ENCODE data around the gene ANXA2R. TPM values are rescaled to one million over a fixed set of nuclear protein-coding genes. Genes with fewer than 3 reads are reported as not detected.
"Not testable (repeated sequence)": the region's sequence is repeated elsewhere in the genome, so short reads cannot be mapped to it uniquely, and the experiment has no call there.

The ANXA2R gene
- polyA plus RNA-seq, 1 donor from 2014 or later: not detected

DNA sequence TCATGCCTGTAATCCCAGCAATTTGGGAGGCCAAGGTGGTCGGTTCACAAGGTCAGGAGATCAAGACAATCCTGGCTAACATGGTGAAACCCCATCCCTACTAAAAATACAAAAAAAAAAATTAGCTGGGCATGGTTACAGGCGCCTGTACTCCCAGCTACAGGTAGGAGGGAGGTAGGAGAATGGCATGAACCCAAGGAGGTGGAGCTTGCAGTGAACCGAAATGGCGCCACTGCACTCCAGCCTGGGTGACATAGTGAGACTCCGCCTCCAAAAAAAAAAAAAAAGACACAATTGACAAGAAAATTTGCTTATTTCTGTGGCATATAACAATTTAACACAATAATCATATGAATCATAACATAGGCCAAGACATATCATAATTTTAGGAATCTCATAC, 45.3 kb upstream of the ANXA2R start:
- Histone ChIP-seq H3K79me2 (replicated peaks; ENCODE audit: insufficient read depth, low read length) (no peaks in the 10 kb centered on the region), H3K4me3 (ENCODE audit: low read length) (no peak overlapping the region), H3F3A (ENCODE audit: insufficient read depth, low read length, poor library complexity, severe bottlenecking) (no peaks in the 10 kb centered on the region), H3K4me2 (ENCODE audit: low read length) (no peak overlapping the region), H3K9me3 (ENCODE audit: low read length) (no peaks in the 10 kb centered on the region), H4K20me1 (ENCODE audit: insufficient read depth) (no peaks in the 10 kb centered on the region), H3K9ac (ENCODE audit: low read length) (no peak overlapping the region), H3K9me2 (ENCODE audit: insufficient read depth, low read length) (no peaks in the 10 kb centered on the region), H2AFZ (ENCODE audit: low read depth, low read length) (no peak overlapping the region), H3K36me3 (ENCODE audit: insufficient read depth, low read length) (no peaks in the 10 kb centered on the region), H3K27me3 (ENCODE audit: insufficient read depth, low read depth, low read length) (no peaks in the 10 kb centered on the region), H3K27ac (ENCODE audit: low read length) (no peak overlapping the region)
- no peak for TF ChIP-seq RAD21 (conservative IDR thresholded peaks at IDR 0.05)
- no peak for TF ChIP-seq TAF1 (IDR thresholded peaks at IDR 0.05; ENCODE audit: low read depth)
- no peak for TF ChIP-seq SMC3 (conservative IDR thresholded peaks at IDR 0.05; ENCODE audit: poor library complexity)
- TF ChIP-seq, protein P1, sequence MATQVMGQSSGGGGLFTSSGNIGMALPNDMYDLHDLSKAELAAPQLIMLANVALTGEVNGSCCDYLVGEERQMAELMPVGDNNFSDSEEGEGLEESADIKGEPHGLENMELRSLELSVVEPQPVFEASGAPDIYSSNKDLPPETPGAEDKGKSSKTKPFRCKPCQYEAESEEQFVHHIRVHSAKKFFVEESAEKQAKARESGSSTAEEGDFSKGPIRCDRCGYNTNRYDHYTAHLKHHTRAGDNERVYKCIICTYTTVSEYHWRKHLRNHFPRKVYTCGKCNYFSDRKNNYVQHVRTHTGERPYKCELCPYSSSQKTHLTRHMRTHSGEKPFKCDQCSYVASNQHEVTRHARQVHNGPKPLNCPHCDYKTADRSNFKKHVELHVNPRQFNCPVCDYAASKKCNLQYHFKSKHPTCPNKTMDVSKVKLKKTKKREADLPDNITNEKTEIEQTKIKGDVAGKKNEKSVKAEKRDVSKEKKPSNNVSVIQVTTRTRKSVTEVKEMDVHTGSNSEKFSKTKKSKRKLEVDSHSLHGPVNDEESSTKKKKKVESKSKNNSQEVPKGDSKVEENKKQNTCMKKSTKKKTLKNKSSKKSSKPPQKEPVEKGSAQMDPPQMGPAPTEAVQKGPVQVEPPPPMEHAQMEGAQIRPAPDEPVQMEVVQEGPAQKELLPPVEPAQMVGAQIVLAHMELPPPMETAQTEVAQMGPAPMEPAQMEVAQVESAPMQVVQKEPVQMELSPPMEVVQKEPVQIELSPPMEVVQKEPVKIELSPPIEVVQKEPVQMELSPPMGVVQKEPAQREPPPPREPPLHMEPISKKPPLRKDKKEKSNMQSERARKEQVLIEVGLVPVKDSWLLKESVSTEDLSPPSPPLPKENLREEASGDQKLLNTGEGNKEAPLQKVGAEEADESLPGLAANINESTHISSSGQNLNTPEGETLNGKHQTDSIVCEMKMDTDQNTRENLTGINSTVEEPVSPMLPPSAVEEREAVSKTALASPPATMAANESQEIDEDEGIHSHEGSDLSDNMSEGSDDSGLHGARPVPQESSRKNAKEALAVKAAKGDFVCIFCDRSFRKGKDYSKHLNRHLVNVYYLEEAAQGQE (IDR thresholded peaks at IDR 0.05; ENCODE audit: borderline replicate concordance): no peak
- TF ChIP-seq, protein P2, sequence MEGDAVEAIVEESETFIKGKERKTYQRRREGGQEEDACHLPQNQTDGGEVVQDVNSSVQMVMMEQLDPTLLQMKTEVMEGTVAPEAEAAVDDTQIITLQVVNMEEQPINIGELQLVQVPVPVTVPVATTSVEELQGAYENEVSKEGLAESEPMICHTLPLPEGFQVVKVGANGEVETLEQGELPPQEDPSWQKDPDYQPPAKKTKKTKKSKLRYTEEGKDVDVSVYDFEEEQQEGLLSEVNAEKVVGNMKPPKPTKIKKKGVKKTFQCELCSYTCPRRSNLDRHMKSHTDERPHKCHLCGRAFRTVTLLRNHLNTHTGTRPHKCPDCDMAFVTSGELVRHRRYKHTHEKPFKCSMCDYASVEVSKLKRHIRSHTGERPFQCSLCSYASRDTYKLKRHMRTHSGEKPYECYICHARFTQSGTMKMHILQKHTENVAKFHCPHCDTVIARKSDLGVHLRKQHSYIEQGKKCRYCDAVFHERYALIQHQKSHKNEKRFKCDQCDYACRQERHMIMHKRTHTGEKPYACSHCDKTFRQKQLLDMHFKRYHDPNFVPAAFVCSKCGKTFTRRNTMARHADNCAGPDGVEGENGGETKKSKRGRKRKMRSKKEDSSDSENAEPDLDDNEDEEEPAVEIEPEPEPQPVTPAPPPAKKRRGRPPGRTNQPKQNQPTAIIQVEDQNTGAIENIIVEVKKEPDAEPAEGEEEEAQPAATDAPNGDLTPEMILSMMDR (IDR thresholded peaks at IDR 0.05; ENCODE audit: poor library complexity, severe bottlenecking): no peak
- no peak for TF ChIP-seq EZH2 (IDR thresholded peaks at IDR 0.05; ENCODE audit: borderline replicate concordance, insufficient read depth, low read length, poor library complexity, severe bottlenecking)
- TF ChIP-seq MXI1 (conservative IDR thresholded peaks at IDR 0.05; ENCODE audit: poor library complexity, severe bottlenecking): no peak
- TF ChIP-seq EP300 (conservative IDR thresholded peaks at IDR 0.05; ENCODE audit: poor library complexity, severe bottlenecking): no peak
- no peak for TF ChIP-seq POLR2AphosphoS5 (IDR thresholded peaks at IDR 0.05)

DNA sequence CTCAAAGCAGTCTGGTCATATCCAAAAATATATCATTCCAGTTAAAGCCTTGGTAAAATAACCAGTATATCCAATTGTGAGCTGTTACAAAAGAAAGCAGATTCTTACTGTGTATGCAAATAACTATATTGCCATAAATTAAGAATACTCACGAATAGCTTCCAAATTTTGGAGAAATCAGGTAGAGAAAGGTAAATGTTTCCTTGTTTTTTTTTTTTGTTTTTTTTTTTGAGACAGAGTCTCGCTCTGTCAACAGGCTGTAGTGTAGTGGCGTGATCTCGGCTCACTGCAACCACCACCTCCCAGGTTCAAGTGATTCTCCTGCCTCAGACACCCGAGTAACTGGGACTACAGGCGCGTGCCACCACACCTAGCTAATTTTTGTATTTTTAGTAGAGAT, 44.3 kb upstream of the ANXA2R start:
- not testable (repeated sequence) for H3K9me2 ChIP-seq (ENCODE audit: insufficient read depth, low read length); H3K4me2 ChIP-seq (ENCODE audit: low read length); H2AFZ ChIP-seq (ENCODE audit: low read depth, low read length); H4K20me1 ChIP-seq (ENCODE audit: insufficient read depth); H3K27ac ChIP-seq (ENCODE audit: low read length); H3K9me3 ChIP-seq (ENCODE audit: low read length); H3K9ac ChIP-seq (ENCODE audit: low read length); H3K36me3 ChIP-seq (ENCODE audit: insufficient read depth, low read length); H3K79me2 ChIP-seq (replicated peaks; ENCODE audit: insufficient read depth, low read length); H3K27me3 ChIP-seq (ENCODE audit: insufficient read depth, low read depth, low read length); H3F3A ChIP-seq (ENCODE audit: insufficient read depth, low read length, poor library complexity, severe bottlenecking); H3K4me3 ChIP-seq (ENCODE audit: low read length)

DNA sequence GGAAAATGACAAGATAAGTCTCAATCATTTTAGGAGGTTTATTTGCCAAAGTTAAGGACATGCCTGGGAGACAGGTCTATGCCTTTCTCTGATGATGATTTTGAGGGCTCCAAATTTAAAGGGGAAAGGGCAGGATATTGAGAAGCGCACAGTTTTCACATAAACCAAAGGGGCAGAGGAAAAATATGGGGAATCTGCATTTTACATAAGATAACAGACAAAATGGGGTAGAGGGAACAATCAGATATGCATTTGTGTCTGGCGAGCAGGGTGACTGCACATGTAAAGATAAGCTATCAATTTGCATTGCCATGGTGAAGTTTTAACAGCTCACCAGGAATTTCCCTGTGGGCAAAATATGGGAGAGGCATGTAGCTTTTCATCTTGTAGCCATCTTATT, 41.2 kb upstream of the ANXA2R start:
- H3K27ac ChIP-seq (ENCODE audit: low read length); H3K27me3 ChIP-seq (ENCODE audit: insufficient read depth, low read depth, low read length); H3K9ac ChIP-seq (ENCODE audit: low read length); H3F3A ChIP-seq (ENCODE audit: insufficient read depth, low read length, poor library complexity, severe bottlenecking); H3K4me2 ChIP-seq (ENCODE audit: low read length); H3K9me2 ChIP-seq (ENCODE audit: insufficient read depth, low read length); H3K79me2 ChIP-seq (replicated peaks; ENCODE audit: insufficient read depth, low read length); H2AFZ ChIP-seq (ENCODE audit: low read depth, low read length); H3K9me3 ChIP-seq (ENCODE audit: low read length); H4K20me1 ChIP-seq (ENCODE audit: insufficient read depth); H3K36me3 ChIP-seq (ENCODE audit: insufficient read depth, low read length); H3K4me3 ChIP-seq (ENCODE audit: low read length): not testable (repeated sequence)

All from neural cell (in vitro differentiated cells).